Hematopoietic multipotent progenitor cell treated with erythropoietin and hydrocortisone succinate and interleukin-3 and kit ligand, for 8 days (in vitro differentiated cells): Measurements from ENCODE around the gene RAB3GAP2.
"Not testable (repeated sequence)": the region's sequence is repeated elsewhere in the genome, so short reads cannot be mapped to it uniquely, and the experiment has no call there.

Source experiments
- DNase-seq: peaks from one replicate; pipeline ENCODE4 v3.0.0-alpha.2; 2015

RAB3GAP2 gene

DNA sequence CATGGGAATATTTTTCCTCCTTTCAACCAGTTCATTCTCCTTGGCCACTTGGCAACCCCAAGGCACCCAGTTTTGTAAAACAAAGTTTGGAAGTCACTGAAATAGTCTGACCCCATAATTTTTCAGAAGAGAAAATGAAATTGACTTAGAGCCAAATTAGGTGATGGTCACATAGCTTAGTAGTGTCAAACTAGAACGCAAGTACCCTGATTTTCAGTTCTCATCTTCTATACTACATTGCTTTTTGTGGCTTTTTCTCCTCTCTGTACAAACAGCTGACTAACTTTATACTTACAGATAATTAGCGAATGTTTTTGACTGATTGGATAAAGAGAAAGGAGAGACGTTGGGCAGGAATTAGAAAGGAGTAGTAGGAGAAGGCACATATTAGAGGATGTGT is 145.2 kb downstream of the RAB3GAP2 start:
- no peak for DNase-seq

DNA sequence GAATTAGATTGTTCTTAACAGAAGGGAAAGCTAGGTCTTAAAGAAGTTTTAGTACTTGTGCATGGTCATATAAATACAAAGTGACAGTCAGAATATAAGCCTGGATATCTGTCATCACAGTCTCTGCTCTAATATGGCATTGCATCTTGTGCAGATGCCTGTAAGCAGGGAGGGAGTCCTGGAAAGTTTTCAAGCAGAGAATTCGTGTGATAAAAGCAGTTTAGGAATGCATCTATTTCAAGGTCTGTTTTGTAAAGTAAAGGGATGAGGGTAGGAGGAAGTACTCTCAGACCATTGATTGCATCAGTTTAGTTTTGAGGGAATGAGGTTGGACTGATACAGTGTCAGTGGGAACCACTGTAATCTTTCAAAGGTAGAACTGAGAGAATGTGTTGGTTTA is 147.7 kb downstream of the RAB3GAP2 start:
- no peak for DNase-seq

DNA sequence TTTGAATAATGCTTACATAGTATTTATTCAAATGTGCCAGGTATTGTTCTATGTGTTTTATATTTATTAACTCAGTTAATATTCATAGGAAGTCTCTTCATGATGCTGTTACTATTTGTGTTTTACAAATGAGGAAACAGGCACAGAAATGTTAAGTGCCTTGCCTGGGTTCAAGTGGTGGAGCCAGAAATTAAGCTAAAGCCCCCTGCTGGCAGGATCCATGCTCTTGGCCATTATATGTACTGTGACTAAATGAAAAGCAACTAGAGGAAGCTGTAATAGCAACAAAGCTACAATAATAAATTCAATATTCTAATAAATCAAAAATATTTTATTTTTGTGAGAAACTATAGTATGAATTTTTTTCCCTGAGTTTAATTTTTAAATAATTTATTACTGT is 148.4 kb downstream of the RAB3GAP2 start:
- DNase-seq, result peak; percentile 52

DNA sequence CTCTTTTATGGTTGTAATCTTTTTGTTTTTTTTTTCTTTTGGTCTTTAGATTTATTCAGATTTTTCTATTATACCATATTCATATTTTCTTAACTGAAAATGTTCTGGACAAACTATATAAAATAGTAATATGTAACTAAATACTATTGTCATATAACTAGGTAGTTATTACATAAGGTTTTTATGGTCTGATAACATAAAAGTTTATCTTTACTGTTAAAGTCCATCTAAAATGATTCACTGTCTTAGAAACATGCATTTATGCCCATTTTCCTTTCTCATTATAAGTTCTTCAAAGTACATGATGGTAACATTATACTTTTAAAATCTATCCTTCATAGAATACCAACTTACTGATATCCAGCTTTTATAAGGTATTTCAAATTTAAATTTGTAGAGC is 149.2 kb downstream of the RAB3GAP2 start:
- DNase-seq, result no peak

DNA sequence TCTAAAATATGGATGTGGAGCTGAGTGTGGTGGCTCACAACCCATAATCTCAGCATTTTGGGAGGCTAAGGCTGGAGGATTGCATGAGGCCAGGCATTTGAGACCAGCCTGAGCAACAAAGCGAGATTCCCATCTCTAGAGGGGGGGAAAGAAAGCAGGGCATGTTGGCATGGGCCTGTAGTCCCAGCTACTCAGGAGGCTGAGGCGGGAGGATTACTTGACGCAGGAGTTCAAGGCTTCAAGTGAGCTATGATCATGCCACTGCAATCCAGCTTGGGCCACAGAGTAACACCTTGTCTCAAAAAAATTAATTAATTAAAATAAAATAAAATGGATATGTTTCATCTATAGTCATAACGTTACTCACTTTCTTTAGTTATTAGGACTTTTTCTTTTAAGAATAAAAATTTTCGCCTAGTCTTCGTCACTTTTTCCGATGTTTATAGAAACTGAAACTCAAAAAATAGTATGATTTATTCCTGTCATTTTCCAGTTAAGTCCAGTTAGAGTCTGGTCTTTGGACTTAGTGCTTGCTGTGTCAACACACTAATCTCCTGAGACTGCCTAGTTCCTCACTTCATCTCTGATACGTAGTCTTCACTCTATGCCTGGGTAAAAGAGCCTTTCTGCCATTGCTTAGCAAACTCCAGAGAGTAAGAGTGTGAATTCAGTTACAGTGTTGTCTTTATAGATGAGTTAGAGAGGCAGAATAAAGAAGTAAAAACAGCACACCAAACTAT is 150.3 kb downstream of the RAB3GAP2 start:
- DNase-seq, result no peak

DNA sequence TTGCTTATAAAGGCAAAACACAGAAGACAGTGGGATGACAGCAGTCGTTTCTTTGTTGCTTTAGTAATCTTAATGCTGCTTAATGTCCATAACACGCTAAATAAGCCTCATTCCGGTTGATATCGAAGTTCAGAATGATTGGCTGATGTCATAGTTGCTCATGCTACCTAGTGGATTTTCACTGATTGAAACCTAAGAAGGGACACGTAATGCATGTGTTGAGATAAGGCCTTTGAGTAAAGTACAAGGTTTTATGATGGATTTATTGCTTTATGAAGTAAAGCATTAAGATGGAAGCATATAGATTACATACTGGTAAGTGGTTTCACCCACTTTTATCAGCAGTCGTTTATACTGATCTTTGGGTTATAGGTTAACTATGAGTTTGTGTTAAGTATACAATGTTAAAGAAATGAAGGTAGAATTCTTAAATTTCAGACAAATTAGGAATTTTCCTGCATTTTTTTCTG is 153.2 kb downstream of the RAB3GAP2 start:
- no peak for DNase-seq

DNA sequence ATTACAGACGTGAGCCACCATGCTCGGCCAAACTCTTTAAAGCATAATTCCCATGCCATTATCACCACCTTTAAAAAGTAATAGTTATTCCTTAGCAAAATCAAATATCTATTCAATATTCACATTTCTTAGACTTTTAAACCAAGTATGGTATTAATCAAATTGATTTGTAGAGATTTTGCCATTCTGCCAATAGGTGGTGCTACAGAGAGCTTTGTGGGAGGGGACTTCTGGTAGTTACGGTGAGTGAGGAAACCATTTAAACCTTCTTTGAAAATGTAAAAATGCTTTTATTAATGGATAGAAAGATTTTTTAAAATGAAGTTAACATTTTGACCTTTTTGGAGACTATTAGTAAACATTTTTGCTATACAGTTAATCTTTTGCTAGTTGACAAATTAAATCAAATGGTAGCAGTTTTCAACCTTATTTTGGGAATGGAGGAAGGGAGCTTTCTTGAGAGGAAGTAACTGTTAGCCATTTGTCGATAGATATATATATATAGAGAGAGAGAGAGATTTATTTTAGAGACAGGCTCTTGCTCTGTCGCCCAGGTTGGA is 159.0 kb downstream of the RAB3GAP2 start:
- peak; percentile 74 for DNase-seq

DNA sequence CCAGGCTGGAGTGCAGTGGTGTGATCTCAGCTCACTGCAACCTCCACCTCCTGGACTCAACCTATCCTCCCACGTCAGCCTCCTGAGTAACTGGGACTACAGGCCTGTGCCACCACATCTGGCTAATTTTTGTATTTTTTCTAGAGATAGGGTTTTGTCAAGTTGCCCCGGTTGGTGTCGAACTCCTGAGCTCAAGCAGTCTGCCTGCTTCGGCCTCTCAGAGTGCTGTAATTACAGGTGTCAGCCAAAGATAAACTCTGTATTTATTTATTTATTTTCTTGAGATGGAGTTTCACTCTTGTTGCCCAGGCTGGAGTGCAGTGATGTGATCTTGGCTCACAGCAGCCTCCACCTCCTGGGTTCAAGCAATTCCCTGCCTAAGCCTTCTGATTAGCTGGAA is 159.7 kb downstream of the RAB3GAP2 start:
- DNase-seq, result not testable (repeated sequence)

DNA sequence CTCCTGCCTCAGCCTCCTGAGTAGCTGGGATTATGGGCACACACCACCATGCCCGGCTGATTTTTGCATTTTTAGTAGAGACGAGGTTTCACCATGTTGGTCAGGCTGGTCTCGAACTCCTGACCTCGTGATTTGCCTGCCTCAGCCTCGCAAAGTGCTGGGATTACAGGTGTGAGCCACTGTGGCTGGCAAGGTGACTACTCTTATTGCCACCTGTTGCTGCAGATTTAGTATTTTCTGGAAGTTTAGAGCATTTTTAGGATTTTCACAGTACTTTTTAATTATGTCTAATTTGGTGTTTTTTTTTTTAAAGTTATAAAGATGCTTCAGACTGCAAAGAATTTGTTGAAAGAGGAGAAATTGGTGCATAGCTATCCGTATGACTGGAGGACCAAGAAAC is 161.8 kb downstream of the RAB3GAP2 start:
- DNase-seq, result not testable (repeated sequence)

DNA sequence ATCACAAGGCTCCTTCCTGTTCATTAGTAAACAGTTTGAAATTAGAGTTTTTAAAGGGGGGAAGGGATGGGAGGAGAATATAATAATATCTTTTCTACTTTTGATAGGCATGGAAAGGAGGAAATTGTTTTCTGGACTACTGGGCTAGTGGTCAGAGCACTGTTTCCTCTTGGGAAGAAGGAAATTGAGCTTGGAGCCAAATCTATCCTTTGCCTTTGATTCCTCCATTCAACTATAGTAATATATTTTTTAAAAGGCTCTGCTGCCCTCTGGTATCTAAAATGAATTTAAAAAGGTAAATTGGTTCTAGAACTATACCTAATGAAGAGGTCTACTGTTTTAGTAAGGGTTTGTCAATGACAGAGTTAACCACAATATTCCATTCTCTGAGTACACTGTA is 172.4 kb downstream of the RAB3GAP2 start:
- DNase-seq, result no peak
